ENCODE results near the gene EPHB2.

EPHB2 gene

DNA sequence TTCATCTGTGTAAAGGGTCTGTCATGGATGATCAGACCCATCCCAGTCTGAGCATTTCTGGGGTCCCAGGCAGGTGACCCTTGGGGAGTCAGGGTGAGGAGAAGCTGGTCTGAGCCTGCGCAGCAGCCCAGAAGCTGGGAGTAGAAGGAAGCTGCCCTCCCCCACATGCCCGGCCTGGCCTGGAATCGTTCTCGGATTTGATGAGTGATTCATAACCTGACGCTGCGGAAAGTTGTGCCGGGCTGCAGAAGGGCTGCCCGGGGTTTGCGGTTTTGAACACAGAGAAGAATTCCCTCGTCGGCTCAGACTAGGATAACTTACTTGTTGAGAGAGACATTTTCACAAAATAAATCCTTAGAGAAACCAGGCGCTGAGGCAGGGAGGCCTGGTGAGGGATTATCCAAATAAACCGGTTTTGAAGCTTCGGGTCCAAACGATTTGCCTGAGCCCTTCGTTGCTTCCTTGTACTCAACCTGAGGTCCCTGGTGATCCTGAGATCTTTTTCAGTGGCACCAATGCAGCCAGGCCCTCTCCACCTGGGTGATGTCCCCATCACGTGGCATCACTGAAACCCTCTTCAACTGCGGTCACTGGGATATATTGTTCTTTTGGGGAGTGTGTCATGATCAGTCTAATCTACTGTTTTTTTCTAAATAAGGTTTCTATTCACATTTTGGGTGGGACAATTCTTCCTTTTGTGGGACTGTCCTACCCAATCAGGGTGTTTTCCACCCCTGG lies 29.2 kb downstream of the EPHB2 start:
- Mint-ChIP-seq H3K4me1 (peaks cover 47% of the 10 kb centered on the region), H3K36me3 (ENCODE audit: low read depth) (no peaks in the 10 kb centered on the region), H3K27ac (no peak overlapping the region), H3K4me3 (peak overlapping the region; percentile 44), H3K27me3 (ENCODE audit: low read depth, poor library complexity) (peaks cover 33% of the 10 kb centered on the region), H3K9me3 (no peaks in the 10 kb centered on the region)
- peak; percentile 37 for DNase-seq
- TF ChIP-seq CTCF (IDR thresholded peaks at IDR 0.05) = no peak

DNA sequence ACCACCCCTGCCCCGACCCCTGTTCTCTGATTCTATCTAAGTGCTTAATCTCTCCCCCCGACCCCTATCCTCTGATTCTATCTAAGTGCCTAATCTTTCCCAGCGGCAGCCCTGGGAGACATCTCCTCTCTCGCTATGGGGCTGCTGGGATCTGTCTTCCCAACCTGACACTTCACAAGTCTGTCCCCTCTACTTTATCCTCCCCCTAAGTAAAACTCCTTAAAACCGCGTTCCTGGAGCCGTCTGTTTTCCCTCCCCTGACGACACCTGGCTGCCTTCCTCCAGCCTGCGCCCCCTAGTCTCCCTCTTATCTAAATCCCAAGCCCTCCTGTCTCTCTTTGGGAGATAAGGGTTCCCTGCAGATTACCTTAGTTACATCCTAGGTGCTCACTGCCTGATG lies 30.5 kb downstream of the EPHB2 start:
- no peak overlapping the region for H3K4me3 Mint-ChIP-seq
- peaks cover 44% of the 10 kb centered on the region for H3K4me1 Mint-ChIP-seq
- TF ChIP-seq CTCF (IDR thresholded peaks at IDR 0.05) = no peak
- H3K27ac Mint-ChIP-seq = no peak overlapping the region
- no peaks in the 10 kb centered on the region for H3K36me3 Mint-ChIP-seq (ENCODE audit: low read depth)
- H3K27me3 Mint-ChIP-seq (ENCODE audit: low read depth, poor library complexity) = peaks cover 38% of the 10 kb centered on the region
- DNase-seq = no peak
- no peaks in the 10 kb centered on the region for H3K9me3 Mint-ChIP-seq

DNA sequence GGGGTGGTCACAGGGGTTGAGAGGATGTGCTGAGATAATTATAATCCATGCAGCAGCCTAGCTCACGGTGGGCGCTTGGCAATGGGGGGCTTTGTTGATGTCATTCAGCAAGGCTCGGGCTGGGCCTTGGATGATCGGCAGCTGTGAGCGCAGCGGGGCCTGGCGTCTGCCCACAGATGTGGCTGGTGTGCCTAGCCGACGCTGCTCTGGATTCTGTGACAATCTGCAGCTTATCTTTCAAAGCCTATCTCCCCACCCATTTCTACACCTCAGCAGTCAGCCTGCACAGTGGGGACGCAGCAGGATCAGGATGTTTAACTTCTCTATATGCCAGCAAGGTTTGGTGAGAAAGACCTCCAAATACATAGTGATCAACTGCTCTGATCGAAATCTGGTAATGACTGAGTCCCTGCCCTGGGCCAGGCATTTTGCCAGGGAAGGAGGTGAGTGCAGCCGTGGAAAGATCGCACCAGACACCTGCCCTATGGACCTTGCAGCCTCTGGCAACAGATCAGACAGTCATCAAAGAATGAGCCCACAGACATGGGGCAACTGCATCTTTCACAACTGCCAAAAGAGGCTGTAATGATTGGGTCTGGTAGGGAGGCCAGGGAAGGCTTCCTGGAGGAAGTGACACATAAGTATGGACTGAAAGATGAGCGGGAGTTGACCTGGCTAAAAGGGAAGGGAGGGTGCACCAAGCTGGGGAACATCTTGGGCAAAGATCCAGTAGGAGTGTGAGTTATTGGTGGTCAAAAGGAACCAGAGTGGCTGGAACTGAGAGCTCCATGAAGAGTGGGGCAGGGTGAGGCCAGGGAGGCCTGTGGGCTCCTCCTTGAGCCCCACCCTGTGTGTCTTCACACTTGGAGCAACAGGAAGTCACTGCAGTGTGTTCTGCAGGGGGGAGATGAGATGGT lies 35.3 kb downstream of the EPHB2 start:
- Mint-ChIP-seq H3K27me3 (ENCODE audit: low read depth, poor library complexity) (peaks cover 39% of the 10 kb centered on the region), H3K27ac (no peak overlapping the region)

DNA sequence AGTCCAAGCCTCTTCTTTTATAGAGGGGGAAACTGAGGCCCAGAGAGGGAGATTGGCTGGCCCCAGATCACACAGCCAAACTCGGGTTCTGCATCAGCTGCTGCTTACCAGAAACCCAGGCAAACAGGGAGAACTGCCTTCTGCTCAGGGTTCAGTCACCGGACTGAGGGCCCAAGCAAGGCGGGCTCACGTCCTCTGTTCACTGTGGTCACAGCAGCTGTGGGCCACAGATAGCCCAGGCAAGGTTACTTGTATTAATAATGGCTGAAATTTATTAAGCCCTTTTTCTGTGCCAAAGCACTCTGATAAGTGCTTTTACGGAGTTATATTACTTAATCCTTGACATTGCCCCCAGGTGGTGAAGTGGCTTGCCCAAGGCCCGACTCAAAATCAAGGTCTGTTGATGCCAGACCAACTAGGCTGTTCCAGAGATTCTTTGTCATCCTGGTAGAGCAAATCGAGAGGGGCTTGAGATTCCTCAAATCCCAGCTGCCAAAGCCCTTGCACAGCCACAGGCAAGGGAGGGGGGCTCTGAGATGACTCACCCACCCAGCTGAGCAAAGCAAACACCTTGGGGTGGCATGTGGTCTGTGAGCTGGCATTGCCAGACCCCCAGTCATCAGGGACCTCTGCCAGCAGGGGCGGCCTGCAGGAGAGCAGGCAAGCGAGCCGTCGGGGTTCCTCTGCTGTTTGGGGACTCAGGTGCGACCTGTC lies 36.5 kb downstream of the EPHB2 start:
- H3K9me3 Mint-ChIP-seq = no peaks in the 10 kb centered on the region
- peaks cover 17% of the 10 kb centered on the region for H3K4me1 Mint-ChIP-seq
- no peak overlapping the region for H3K4me3 Mint-ChIP-seq
- no peak overlapping the region for H3K27ac Mint-ChIP-seq
- H3K36me3 Mint-ChIP-seq (ENCODE audit: low read depth) = no peaks in the 10 kb centered on the region
- TF ChIP-seq CTCF (IDR thresholded peaks at IDR 0.05) = no peak
- H3K27me3 Mint-ChIP-seq (ENCODE audit: low read depth, poor library complexity) = peaks cover 28% of the 10 kb centered on the region
- DNase-seq = no peak

More for the DNA sequence above, 35.3 kb downstream of the EPHB2 start:
- H3K9me3 Mint-ChIP-seq = no peaks in the 10 kb centered on the region
- H3K4me3 Mint-ChIP-seq = no peak overlapping the region
- H3K36me3 Mint-ChIP-seq (ENCODE audit: low read depth) = no peaks in the 10 kb centered on the region
- TF ChIP-seq CTCF (IDR thresholded peaks at IDR 0.05) = no peak
- peaks cover 21% of the 10 kb centered on the region for H3K4me1 Mint-ChIP-seq
- no peak for DNase-seq

GRCh38 chr1:22747735-22748073 lies 37.1 kb downstream of the EPHB2 start:
- Mint-ChIP-seq H3K27me3 (ENCODE audit: low read depth, poor library complexity) (peaks cover 27% of the 10 kb centered on the region), H3K4me1 (peaks cover 17% of the 10 kb centered on the region), H3K36me3 (ENCODE audit: low read depth) (no peaks in the 10 kb centered on the region), H3K27ac (no peak overlapping the region), H3K9me3 (no peaks in the 10 kb centered on the region), H3K4me3 (no peak overlapping the region)
- TF ChIP-seq CTCF (IDR thresholded peaks at IDR 0.05) = no peak
- no peak for DNase-seq

Data from nephron progenitor cell (in vitro differentiated cells).